Measurements from ENCODE around the gene RGS4.

The RGS4 gene

DNA sequence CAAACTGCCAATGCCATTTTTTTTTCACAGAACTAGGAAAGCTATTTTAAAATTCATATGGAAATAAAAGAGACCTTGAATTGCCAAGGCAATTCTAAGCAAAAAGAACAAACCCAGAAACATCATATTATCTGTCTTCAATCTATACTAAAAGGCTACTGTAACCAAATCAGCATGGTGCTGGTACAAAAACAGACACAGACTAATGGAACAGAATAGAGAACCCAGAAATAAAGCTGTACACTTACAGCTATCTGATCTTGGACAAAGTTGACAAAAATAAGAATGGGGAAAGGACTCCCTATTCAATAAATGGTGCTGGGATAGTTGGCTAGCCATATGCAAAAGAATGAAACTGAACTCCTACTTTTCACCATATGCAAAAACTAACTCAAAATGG is 50.5 kb downstream of the RGS4 start:
- TF ChIP-seq, protein P1, sequence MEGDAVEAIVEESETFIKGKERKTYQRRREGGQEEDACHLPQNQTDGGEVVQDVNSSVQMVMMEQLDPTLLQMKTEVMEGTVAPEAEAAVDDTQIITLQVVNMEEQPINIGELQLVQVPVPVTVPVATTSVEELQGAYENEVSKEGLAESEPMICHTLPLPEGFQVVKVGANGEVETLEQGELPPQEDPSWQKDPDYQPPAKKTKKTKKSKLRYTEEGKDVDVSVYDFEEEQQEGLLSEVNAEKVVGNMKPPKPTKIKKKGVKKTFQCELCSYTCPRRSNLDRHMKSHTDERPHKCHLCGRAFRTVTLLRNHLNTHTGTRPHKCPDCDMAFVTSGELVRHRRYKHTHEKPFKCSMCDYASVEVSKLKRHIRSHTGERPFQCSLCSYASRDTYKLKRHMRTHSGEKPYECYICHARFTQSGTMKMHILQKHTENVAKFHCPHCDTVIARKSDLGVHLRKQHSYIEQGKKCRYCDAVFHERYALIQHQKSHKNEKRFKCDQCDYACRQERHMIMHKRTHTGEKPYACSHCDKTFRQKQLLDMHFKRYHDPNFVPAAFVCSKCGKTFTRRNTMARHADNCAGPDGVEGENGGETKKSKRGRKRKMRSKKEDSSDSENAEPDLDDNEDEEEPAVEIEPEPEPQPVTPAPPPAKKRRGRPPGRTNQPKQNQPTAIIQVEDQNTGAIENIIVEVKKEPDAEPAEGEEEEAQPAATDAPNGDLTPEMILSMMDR (IDR thresholded peaks at IDR 0.05; ENCODE audit: borderline replicate concordance, insufficient read depth, low read depth, low read length): no peak

DNA sequence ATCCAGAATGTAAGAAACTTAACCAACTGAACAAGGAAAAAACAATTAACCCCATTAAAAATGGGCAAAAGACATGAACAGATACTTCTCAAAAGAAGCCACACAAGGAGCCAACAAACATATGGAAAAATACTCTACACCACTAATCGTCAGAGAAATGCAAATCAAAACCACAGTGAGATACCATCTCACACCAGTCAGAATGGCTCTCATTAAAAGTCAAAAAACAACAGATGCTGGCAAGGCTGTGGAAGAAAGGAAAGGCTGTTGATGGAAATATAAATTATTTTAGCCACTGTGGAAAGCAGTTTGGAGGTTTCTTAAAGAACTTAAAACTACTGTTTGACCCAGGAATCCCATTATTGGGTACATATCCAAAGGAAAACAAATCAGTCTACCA is 51.2 kb downstream of the RGS4 start:
- TF ChIP-seq, protein P1 (IDR thresholded peaks at IDR 0.05; ENCODE audit: borderline replicate concordance, insufficient read depth, low read depth, low read length): no peak
- H3K4me3 ChIP-seq (ENCODE audit: low read depth, low read length): no peak overlapping the region

More for the DNA sequence above, 50.5 kb downstream of the RGS4 start:
- H3K4me3 ChIP-seq (ENCODE audit: low read depth, low read length): no peak overlapping the region

DNA sequence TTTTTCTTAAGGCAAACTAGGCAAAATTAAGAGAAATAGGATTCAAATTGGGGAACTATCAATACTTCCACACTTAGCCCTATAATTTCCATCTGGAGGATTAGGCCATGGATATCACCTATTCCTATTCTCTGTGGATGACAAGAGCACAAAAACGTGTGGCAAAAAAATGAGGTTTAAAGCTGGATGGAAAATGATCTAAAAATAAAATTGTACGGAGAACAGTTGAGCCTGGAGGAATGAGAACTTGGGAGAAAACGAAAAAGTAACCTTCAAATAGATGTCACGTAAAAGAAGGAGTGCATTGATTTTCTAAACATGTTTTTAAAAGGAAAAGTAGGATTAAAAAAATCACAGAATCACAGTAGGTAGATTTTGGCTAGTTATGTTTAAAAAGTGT is 55.7 kb downstream of the RGS4 start:
- H3K4me3 ChIP-seq (ENCODE audit: low read depth, low read length): no peak overlapping the region
- TF ChIP-seq, protein P1 (IDR thresholded peaks at IDR 0.05; ENCODE audit: borderline replicate concordance, insufficient read depth, low read depth, low read length): no peak

Measured in GM12875 (cell line).